GM23338 (cell line): ENCODE results near the gene CLIC5. TPM values are rescaled to one million over a fixed set of nuclear protein-coding genes. Genes with fewer than 3 reads are reported as not detected.

Source experiments
- ATAC-seq: fragments of 200-7000 bp; cut with Tn5 transposase; 3 replicates; pipeline ENCODE4 v1.9.1; 2020
- DNase-seq: peaks from one replicate; pipeline ENCODE4 v3.0.0-alpha.2; 2015; ENCODE audit warnings: low spot score
- H2AFZ ChIP-seq: fragments of 200-600 bp; sonication (generic); 2 replicates; pipeline ENCODE4 v1.8.0; 2016; ENCODE audit warnings: antibody characterized with exemption, mild to moderate bottlenecking, moderate library complexity
- H3F3A ChIP-seq: fragments of 200-600 bp; sonication (generic); replicated peaks from 2 replicates; pipeline ENCODE4 v1.8.0; 2017; ENCODE audit warnings: antibody characterized with exemption, mixed run types, low read depth
- H3K27ac ChIP-seq: fragments of 200-600 bp; sonication (generic); 2 replicates; pipeline ENCODE4 v1.6.1; 2016; ENCODE audit warnings: low read depth
- H3K27me3 ChIP-seq: fragments of 200-600 bp; sonication (generic); 2 replicates; pipeline ENCODE4 v1.8.0; 2016; ENCODE audit warnings: mild to moderate bottlenecking, mixed run types, moderate library complexity; ENCODE audit not compliant: insufficient read depth
- H3K36me3 ChIP-seq: fragments of 200-600 bp; sonication (generic); 2 replicates; pipeline ENCODE4 v1.8.0; 2016; ENCODE audit warnings: mild to moderate bottlenecking; ENCODE audit not compliant: insufficient read depth
- H3K4me1 ChIP-seq: fragments of 200-600 bp; sonication (generic); 2 replicates; pipeline ENCODE4 v1.8.0; 2016; ENCODE audit warnings: mild to moderate bottlenecking, moderate library complexity; ENCODE audit not compliant: insufficient read depth
- H3K4me2 ChIP-seq: fragments of 200-600 bp; sonication (generic); 2 replicates; pipeline ENCODE4 v1.7.1; 2017; ENCODE audit warnings: mixed run types
- H3K4me3 ChIP-seq: fragments of 200-600 bp; sonication (generic); 2 replicates; pipeline ENCODE4 v1.6.1; 2016; ENCODE audit warnings: mixed run types
- H3K79me2 ChIP-seq: fragments of 200-600 bp; sonication (generic); replicated peaks from 2 replicates; pipeline ENCODE4 v1.8.0; 2017; ENCODE audit warnings: mild to moderate bottlenecking; ENCODE audit not compliant: insufficient read depth
- H3K9me2 ChIP-seq: fragments of 200-600 bp; sonication (generic); 2 replicates; pipeline ENCODE4 v1.8.0; 2017; ENCODE audit not compliant: insufficient read depth
- H4K20me1 ChIP-seq: fragments of 200-600 bp; sonication (generic); replicated peaks from 2 replicates; pipeline ENCODE4 v1.8.0; 2017; ENCODE audit warnings: mild to moderate bottlenecking; ENCODE audit not compliant: insufficient read depth
- H3K27ac Mint-ChIP-seq: 2 replicates; pipeline ENCODE4 v1.8.0; 2020; ENCODE audit warnings: inconsistent platforms, mild to moderate bottlenecking, moderate library complexity, mixed read lengths
- H3K27me3 Mint-ChIP-seq: 3 replicates; pipeline ENCODE4 v1.8.0; 2022; ENCODE audit warnings: low read depth, mild to moderate bottlenecking, moderate library complexity, mixed read lengths, inconsistent platforms; ENCODE audit not compliant: insufficient read depth, poor library complexity
- H3K36me3 Mint-ChIP-seq: 3 replicates; pipeline ENCODE4 v1.8.0; 2021; ENCODE audit warnings: low read depth, mild to moderate bottlenecking, inconsistent platforms, moderate library complexity, mixed read lengths
- H3K4me1 Mint-ChIP-seq: 3 replicates; pipeline ENCODE4 v1.8.0; 2020; ENCODE audit warnings: mild to moderate bottlenecking, inconsistent platforms, mixed read lengths
- H3K4me3 Mint-ChIP-seq: 3 replicates; pipeline ENCODE4 v1.8.0; 2021; ENCODE audit warnings: moderate library complexity, mild to moderate bottlenecking, inconsistent platforms, mixed read lengths
- H3K9me3 Mint-ChIP-seq: 3 replicates; pipeline ENCODE4 v1.8.0; 2020; ENCODE audit warnings: moderate library complexity, mild to moderate bottlenecking, inconsistent platforms, mixed read lengths
- CREB1 ChIP-seq: fragments of 250-450 bp; sonication (Bioruptor Pico); IDR thresholded peaks from 2 replicates; pipeline ENCODE4 v1.5.0; 2020; ENCODE audit warnings: low read depth, mild to moderate bottlenecking, moderate library complexity
- EZH2 ChIP-seq: fragments of 200-600 bp; sonication (generic); IDR thresholded peaks from one replicate; pipeline ENCODE4 v1.8.0; 2017; ENCODE audit warnings: antibody characterized with exemption, mild to moderate bottlenecking, low read depth; ENCODE audit not compliant: unreplicated experiment
- JUNB ChIP-seq: IDR thresholded peaks from one replicate; pipeline ENCODE4 v1.6.1; 2016; ENCODE audit warnings: antibody characterized with exemption; ENCODE audit not compliant: unreplicated experiment
- POLR2AphosphoS5 ChIP-seq: IDR thresholded peaks from 2 replicates; pipeline ENCODE4 v1.6.1; 2016; ENCODE audit warnings: antibody characterized with exemption, low read depth
- STAT1 ChIP-seq: IDR thresholded peaks from one replicate; pipeline ENCODE4 v1.6.1; 2016; ENCODE audit warnings: antibody characterized with exemption; ENCODE audit not compliant: unreplicated experiment
- ZNF114 ChIP-seq: fragments of 250-450 bp; sonication (Bioruptor Pico); IDR thresholded peaks from 2 replicates; pipeline ENCODE4 v1.5.0; 2020; ENCODE audit warnings: mild to moderate bottlenecking, moderate library complexity
- ZNF331 ChIP-seq: fragments of 250-450 bp; sonication (Bioruptor Pico); IDR thresholded peaks from 2 replicates; pipeline ENCODE4 v1.5.0; 2020; ENCODE audit warnings: low read depth, mild to moderate bottlenecking, moderate library complexity
- polyA plus RNA-seq: library from polyadenylated mRNA; unstranded; fragments of >200 nt; fragmentation: Nextera tagmentation; extraction: Ambion mirVana; gene quantifications from 2 replicates; pipeline ENCODE4 v1.2.1, GENCODE V29; 2016
- total RNA-seq: library from RNA; depleted of rRNA; stranded (reverse); fragments of >200 nt; shearing (Covaris generic); gene quantifications from 2 replicates; pipeline ENCODE4 v1.2.3, GENCODE V29; 2014
- TF ChIP-seq, protein P1 (sequence below): IDR thresholded peaks from 2 replicates; pipeline ENCODE4 v1.6.1; 2016; ENCODE audit warnings: antibody characterized with exemption
- TF ChIP-seq, protein P2 (sequence below), 2 experiments: fragments of 200-600 bp in 1 of 2; sonication (generic) in 1 of 2; conservative IDR thresholded peaks; 2 replicates each; pipeline versions ENCODE4 v1.5.1 to v1.6.1; 2016 to 2017; ENCODE audit warnings: antibody characterized with exemption in 2 of 2, low read depth in 2 of 2, mild to moderate bottlenecking in 2 of 2, moderate library complexity in 1 of 2
- TF ChIP-seq, protein P3 (sequence below): IDR thresholded peaks from one replicate; pipeline ENCODE4 v1.6.1; 2018; ENCODE audit warnings: antibody characterized with exemption; ENCODE audit not compliant: unreplicated experiment

Gene CLIC5
- total and polyA plus RNA-seq, 2 experiments from 2014 or later = 0.08 TPM; not detected in 1

DNA sequence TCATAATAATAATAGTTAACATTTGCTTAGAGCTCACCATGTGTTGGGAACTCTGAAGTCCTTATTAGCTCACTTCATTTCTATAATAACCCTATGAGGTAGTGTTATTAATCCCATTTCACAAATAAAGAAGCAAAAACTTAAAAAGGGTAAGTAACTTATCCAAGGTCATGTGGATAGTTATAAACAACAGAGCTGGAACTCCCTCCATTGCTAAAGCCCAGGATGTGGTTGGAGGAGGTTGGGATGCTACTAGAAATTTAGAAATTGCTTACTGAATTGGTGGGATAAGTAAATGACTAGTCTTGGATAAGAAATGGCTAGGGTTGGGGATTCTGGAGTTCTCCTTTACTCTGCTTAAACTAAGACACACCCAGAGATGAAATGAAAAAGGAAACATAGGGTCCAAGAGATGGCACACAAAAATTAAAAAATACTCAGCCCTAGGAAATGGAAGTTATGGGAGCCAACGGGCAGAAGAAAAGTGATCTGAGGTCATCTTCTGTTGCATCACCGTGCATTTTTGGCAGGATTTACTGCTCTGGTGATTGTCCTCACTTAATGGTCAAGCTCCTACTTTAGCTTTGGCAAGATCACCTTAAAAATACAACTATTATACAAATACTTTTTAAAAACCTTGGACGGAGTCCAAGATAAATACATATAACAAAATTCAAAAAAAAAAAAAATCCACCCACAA is 7.7 kb upstream of the CLIC5 start (continued):
- TF ChIP-seq ZNF114 = no peak
- no peak for TF ChIP-seq EZH2
- TF ChIP-seq ZNF331 (CRISPR knock-in tag) = no peak
- no peak for TF ChIP-seq STAT1
- TF ChIP-seq POLR2AphosphoS5 = no peak
- TF ChIP-seq JUNB = no peak

DNA sequence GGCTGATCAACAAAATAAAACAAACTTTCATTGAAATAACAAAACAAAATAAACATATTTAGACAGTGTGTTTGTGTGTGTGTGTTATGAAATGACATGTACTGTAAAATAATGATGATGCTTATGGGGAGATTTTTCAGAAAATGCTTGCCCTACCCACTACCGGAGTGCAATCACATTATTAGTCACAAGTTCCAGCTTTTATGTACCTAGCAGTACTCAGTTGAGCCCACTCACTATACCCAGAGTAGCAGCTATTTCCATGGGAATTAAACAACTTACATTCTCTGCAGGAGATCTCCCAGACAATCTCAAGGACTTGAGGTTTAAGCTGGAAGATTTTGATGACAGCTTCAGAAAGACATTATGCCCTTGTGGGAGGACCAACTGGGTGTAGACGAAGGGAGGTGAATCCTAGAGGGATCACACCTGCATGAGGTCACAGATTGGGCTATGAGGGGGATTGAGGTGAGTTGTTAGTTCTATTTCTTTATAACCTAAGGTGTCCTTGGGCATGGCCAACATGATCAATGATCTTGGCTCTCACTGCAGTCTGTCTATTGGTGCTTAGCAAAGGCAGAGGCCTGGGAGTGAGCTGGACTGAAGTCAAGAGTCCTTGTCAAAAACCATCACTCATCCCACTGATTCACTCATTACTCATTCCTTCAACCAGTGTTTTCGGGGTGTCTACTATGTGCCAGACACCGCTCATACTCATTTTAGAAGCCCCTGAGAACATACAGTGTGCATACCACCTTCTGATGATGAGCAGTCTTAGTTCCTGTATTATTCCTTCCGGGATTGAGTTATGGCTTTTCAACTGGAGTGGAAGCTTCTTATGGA is 6.7 kb upstream of the CLIC5 start:
- DNase-seq (no peak), ATAC-seq (no peak)
- H3K36me3 ChIP-seq = no peaks in the 10 kb centered on the region
- H3K4me1 ChIP-seq = no peaks in the 10 kb centered on the region; the same call in 1 of the 2 replicates
- Mint-ChIP-seq H3K36me3 (no peaks in the 10 kb centered on the region), H3K27me3 (no peaks in the 10 kb centered on the region), H3K27ac (no peak overlapping the region), H3K9me3 (no peaks in the 10 kb centered on the region), H3K4me1 (no peaks in the 10 kb centered on the region), H3K4me3 (no peak overlapping the region)
- no peak overlapping the region for H3K27ac ChIP-seq
- no peaks in the 10 kb centered on the region for H4K20me1 ChIP-seq
- H3K4me2 ChIP-seq = no peak overlapping the region
- no peaks in the 10 kb centered on the region for H3F3A ChIP-seq
- H3K9me2 ChIP-seq = 0 out of 2 replicates have a peak, but pooled peaks cover 18% of the 10 kb centered on the region
- TF ChIP-seq ZNF114 = no peak
- TF ChIP-seq JUNB = no peak
- TF ChIP-seq, protein P1, sequence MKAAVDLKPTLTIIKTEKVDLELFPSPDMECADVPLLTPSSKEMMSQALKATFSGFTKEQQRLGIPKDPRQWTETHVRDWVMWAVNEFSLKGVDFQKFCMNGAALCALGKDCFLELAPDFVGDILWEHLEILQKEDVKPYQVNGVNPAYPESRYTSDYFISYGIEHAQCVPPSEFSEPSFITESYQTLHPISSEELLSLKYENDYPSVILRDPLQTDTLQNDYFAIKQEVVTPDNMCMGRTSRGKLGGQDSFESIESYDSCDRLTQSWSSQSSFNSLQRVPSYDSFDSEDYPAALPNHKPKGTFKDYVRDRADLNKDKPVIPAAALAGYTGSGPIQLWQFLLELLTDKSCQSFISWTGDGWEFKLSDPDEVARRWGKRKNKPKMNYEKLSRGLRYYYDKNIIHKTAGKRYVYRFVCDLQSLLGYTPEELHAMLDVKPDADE = no peak
- TF ChIP-seq CREB1 (CRISPR knock-in tag) = no peak
- TF ChIP-seq STAT1 = no peak
- TF ChIP-seq EZH2 = no peak
- no peak for TF ChIP-seq POLR2AphosphoS5
- TF ChIP-seq, protein P2, sequence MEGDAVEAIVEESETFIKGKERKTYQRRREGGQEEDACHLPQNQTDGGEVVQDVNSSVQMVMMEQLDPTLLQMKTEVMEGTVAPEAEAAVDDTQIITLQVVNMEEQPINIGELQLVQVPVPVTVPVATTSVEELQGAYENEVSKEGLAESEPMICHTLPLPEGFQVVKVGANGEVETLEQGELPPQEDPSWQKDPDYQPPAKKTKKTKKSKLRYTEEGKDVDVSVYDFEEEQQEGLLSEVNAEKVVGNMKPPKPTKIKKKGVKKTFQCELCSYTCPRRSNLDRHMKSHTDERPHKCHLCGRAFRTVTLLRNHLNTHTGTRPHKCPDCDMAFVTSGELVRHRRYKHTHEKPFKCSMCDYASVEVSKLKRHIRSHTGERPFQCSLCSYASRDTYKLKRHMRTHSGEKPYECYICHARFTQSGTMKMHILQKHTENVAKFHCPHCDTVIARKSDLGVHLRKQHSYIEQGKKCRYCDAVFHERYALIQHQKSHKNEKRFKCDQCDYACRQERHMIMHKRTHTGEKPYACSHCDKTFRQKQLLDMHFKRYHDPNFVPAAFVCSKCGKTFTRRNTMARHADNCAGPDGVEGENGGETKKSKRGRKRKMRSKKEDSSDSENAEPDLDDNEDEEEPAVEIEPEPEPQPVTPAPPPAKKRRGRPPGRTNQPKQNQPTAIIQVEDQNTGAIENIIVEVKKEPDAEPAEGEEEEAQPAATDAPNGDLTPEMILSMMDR (conservative IDR thresholded peaks at IDR 0.05; ENCODE audit: low read depth in 2 of 2) = no peak
- TF ChIP-seq, protein P3, sequence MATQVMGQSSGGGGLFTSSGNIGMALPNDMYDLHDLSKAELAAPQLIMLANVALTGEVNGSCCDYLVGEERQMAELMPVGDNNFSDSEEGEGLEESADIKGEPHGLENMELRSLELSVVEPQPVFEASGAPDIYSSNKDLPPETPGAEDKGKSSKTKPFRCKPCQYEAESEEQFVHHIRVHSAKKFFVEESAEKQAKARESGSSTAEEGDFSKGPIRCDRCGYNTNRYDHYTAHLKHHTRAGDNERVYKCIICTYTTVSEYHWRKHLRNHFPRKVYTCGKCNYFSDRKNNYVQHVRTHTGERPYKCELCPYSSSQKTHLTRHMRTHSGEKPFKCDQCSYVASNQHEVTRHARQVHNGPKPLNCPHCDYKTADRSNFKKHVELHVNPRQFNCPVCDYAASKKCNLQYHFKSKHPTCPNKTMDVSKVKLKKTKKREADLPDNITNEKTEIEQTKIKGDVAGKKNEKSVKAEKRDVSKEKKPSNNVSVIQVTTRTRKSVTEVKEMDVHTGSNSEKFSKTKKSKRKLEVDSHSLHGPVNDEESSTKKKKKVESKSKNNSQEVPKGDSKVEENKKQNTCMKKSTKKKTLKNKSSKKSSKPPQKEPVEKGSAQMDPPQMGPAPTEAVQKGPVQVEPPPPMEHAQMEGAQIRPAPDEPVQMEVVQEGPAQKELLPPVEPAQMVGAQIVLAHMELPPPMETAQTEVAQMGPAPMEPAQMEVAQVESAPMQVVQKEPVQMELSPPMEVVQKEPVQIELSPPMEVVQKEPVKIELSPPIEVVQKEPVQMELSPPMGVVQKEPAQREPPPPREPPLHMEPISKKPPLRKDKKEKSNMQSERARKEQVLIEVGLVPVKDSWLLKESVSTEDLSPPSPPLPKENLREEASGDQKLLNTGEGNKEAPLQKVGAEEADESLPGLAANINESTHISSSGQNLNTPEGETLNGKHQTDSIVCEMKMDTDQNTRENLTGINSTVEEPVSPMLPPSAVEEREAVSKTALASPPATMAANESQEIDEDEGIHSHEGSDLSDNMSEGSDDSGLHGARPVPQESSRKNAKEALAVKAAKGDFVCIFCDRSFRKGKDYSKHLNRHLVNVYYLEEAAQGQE = no peak
- TF ChIP-seq ZNF331 (CRISPR knock-in tag) = no peak
- H3K27me3 ChIP-seq = peaks cover 11% of the 10 kb centered on the region
- no peak overlapping the region for H3K4me3 ChIP-seq
- no peak overlapping the region for H2AFZ ChIP-seq
- H3K79me2 ChIP-seq = no peaks in the 10 kb centered on the region
